GM12878 (cell line): Measurements from ENCODE around the gene DHDH. TPM values are rescaled to one million over a fixed set of nuclear protein-coding genes. Genes with fewer than 3 reads are reported as not detected.

ENCODE experiments used
- BCL11A ChIP-seq: IDR thresholded peaks from 2 replicates; pipeline ENCODE4 v1.6.1; 2011; ENCODE audit warnings: low read depth, low read length
- BMI1 ChIP-seq: fragments of 450-650 bp; IDR thresholded peaks from 2 replicates; pipeline ENCODE4 v1.6.1; 2016; ENCODE audit warnings: mild to moderate bottlenecking, moderate library complexity, borderline replicate concordance
- CREM ChIP-seq: IDR thresholded peaks from 2 replicates; pipeline ENCODE4 v1.6.1; 2014; ENCODE audit warnings: antibody characterized with exemption, low read depth
- KDM1A ChIP-seq: fragments of 200-600 bp; sonication (generic); IDR thresholded peaks from 2 replicates; pipeline ENCODE4 v1.6.1; 2016; ENCODE audit warnings: borderline replicate concordance
- MEF2B ChIP-seq: fragments of 450-650 bp; IDR thresholded peaks from 2 replicates; pipeline ENCODE4 v1.6.1; 2018; ENCODE audit warnings: mild to moderate bottlenecking, moderate library complexity; ENCODE audit not compliant: partially characterized antibody, poor library complexity, severe bottlenecking
- MXI1 ChIP-seq: fragments of 150-350 bp; IDR thresholded peaks from 2 replicates; pipeline ENCODE4 v1.6.1; 2011; ENCODE audit warnings: low read depth, mild to moderate bottlenecking, inconsistent platforms, low read length, improper control_type of control experiment
- MYB ChIP-seq: fragments of 150-350 bp; IDR thresholded peaks from 2 replicates; pipeline ENCODE4 v1.6.1; 2014; ENCODE audit warnings: mild to moderate bottlenecking, low read depth, low read length, borderline replicate concordance
- MYC ChIP-seq: IDR thresholded peaks from 2 replicates; pipeline ENCODE4 v1.6.1; 2011; ENCODE audit warnings: mild to moderate bottlenecking, low read length, moderate library complexity, inconsistent platforms; ENCODE audit not compliant: insufficient read depth, insufficient replicate concordance, insufficient read length, severe bottlenecking
- NBN ChIP-seq: fragments of 450-650 bp; IDR thresholded peaks from 2 replicates; pipeline ENCODE4 v1.6.1; 2016
- NFYA ChIP-seq: IDR thresholded peaks from 2 replicates; pipeline ENCODE4 v1.6.1; 2011; ENCODE audit warnings: low read depth, mild to moderate bottlenecking, low read length, improper control_type of control experiment, borderline replicate concordance
- POLR2AphosphoS5 ChIP-seq: IDR thresholded peaks from 2 replicates; pipeline ENCODE4 v1.6.1; 2011; ENCODE audit warnings: mild to moderate bottlenecking, low read length, inconsistent platforms
- RB1 ChIP-seq: fragments of 450-650 bp; formaldehyde crosslinking; IDR thresholded peaks from 2 replicates; pipeline ENCODE4 v1.6.1; 2017; ENCODE audit warnings: mild to moderate bottlenecking, borderline replicate concordance
- RELA ChIP-seq: fragments of 450-650 bp; IDR thresholded peaks from 2 replicates; pipeline ENCODE4 v1.8.0; 2014; ENCODE audit warnings: borderline replicate concordance; ENCODE audit not compliant: partially characterized antibody
- SMAD1 ChIP-seq: fragments of 450-650 bp; IDR thresholded peaks from 2 replicates; pipeline ENCODE4 v1.6.1; 2018; ENCODE audit warnings: mild to moderate bottlenecking, low read depth; ENCODE audit not compliant: partially characterized antibody
- SMC3 ChIP-seq: IDR thresholded peaks from 2 replicates; pipeline ENCODE4 v1.6.1; 2011; ENCODE audit warnings: low read length, improper control_type of control experiment, borderline replicate concordance
- SREBF2 ChIP-seq: IDR thresholded peaks from 2 replicates; pipeline ENCODE4 v1.6.1; 2012; ENCODE audit warnings: mild to moderate bottlenecking, low read length
- SUPT20H ChIP-seq: IDR thresholded peaks from 2 replicates; pipeline ENCODE4 v1.6.1; 2011; ENCODE audit warnings: low read depth, mild to moderate bottlenecking, low read length, moderate library complexity, borderline replicate concordance; ENCODE audit not compliant: control insufficient read depth
- ZBED1 ChIP-seq: IDR thresholded peaks from 2 replicates; pipeline ENCODE4 v1.6.1; 2016; ENCODE audit warnings: borderline replicate concordance
- ZNF207 ChIP-seq: fragments of 450-650 bp; IDR thresholded peaks from 2 replicates; pipeline ENCODE4 v1.6.1; 2014; ENCODE audit warnings: antibody characterized with exemption, mild to moderate bottlenecking, borderline replicate concordance
- ZNF274 ChIP-seq: IDR thresholded peaks from one replicate; pipeline ENCODE4 v1.8.0; 2011; ENCODE audit not compliant: insufficient read length, insufficient read depth
- polyA plus RNA-seq, 11 experiments: library from polyadenylated mRNA; depleted of rRNA in 4 of 11; unstranded in 6 of 11; stranded (reverse) in 5 of 11; fragments of >200 nt; fragmentation: Nextera tagmentation in 4 of 11; fragmentation: Illumina TruSeq in 1 of 11; extraction: Ambion mirVana in 4 of 11; extraction: Trizol in 1 of 11; gene quantifications; 1 replicate in 1 of 11; 2 replicates in 10 of 11; pipeline versions ENCODE4 v1.2.1 to v1.2.3, GENCODE V29; 2011 to 2016; ENCODE audit warnings: inconsistent platforms in 2 of 11, missing spikeins in 2 of 11, low read depth in 1 of 11
- total RNA-seq, 4 experiments: library from RNA; depleted of rRNA in 3 of 4; stranded (reverse); fragments of >200 nt in 3 of 4; fragmentation: Illumina TruSeq in 1 of 4; extraction: Trizol in 1 of 4; gene quantifications; 2 replicates each; pipeline versions ENCODE4 v1.2.1 to v1.2.3, GENCODE V29; 2013 to 2021
- TF ChIP-seq, protein P1 (sequence below): fragments of 450-650 bp; IDR thresholded peaks from 2 replicates; pipeline ENCODE4 v1.6.1; 2018; ENCODE audit warnings: mild to moderate bottlenecking, low read depth, moderate library complexity; ENCODE audit not compliant: partially characterized antibody
- TF ChIP-seq, protein P2 (sequence below): IDR thresholded peaks from 2 replicates; pipeline ENCODE4 v1.6.1; 2012; ENCODE audit warnings: low read depth, low read length, improper control_type of control experiment
- TF ChIP-seq, protein P3 (sequence below): fragments of 450-650 bp; IDR thresholded peaks from 2 replicates; pipeline ENCODE4 v1.6.1; 2017; ENCODE audit warnings: antibody characterized with exemption, mild to moderate bottlenecking, moderate library complexity
- TF ChIP-seq, protein P4 (sequence below): IDR thresholded peaks from 2 replicates; pipeline ENCODE4 v1.6.1; 2011; ENCODE audit warnings: borderline replicate concordance, low read depth, mild to moderate bottlenecking, moderate library complexity, mixed read lengths, low read length; ENCODE audit not compliant: insufficient read depth; ENCODE audit errors: extremely low read length

Gene DHDH
- total and polyA plus RNA-seq, 10 of the 15 experiments (the other 5 are each of a cell fraction or from before 2014, with no cell fraction given), result 0.13 to 0.21 (median 0.15) TPM; not detected in 7

DNA sequence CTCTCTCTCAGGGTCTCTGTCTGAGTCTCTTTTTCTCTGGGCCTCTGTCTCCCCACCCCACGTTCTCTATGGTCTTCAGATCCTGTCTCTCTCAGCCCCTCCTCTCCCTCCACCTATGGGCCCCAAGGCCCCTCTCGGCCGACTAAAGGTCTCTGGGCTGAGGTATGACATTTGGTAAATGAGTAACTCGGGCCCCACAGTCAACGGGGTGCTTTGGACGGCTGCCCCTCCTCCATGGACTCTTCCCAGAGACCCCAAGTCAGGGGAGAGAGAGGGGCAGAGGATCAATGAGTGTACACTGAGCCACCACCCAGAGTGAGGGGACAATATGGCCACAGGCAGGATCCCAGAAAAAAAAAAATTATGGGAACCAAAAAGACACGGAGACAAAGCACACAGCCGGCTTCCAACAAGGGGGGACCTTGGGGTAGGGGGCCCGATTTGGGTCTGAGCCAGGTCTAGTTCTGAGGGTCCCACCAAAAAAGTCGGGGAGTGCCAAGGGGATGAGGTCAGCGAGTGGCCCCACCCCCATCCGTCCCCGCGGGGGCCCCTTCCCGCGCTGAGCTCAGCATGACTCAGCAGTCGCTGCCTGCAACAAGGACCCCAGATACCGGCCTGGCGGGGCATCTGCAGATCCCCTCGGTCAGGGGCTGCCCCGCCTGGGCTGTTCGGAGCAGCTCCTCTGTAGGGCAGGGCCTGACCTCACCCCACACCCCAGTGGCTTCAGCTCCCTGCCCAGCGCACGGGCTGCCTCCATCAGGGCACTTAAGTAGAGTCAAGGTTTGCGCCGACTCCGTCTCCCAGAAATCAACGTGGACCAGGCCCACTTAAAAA, 30.1 kb downstream of the DHDH start (continued):
- TF ChIP-seq RELA (no peak), NFYA (no peak), MXI1 (no peak; the same call in 1 of the 2 replicates), KDM1A (no peak), NBN (peak; percentile 90), ZNF274 (no peak), BCL11A (peak; percentile 69), RB1 (peak; percentile 82; the same call in 1 of the 2 replicates), SMAD1 (peak; percentile 65), MYC (no peak), MYB (no peak), SUPT20H (no peak), ZBED1 (no peak), SMC3 (no peak), MEF2B (peak; percentile 50), BMI1 (no peak), CREM (peak; percentile 66), SREBF2 (no peak), POLR2AphosphoS5 (peak; percentile 45; the same call in 1 of the 2 replicates), ZNF207 (0 out of 2 replicates have a peak, but pooled peaks have one; percentile 31)
- TF ChIP-seq, protein P1, sequence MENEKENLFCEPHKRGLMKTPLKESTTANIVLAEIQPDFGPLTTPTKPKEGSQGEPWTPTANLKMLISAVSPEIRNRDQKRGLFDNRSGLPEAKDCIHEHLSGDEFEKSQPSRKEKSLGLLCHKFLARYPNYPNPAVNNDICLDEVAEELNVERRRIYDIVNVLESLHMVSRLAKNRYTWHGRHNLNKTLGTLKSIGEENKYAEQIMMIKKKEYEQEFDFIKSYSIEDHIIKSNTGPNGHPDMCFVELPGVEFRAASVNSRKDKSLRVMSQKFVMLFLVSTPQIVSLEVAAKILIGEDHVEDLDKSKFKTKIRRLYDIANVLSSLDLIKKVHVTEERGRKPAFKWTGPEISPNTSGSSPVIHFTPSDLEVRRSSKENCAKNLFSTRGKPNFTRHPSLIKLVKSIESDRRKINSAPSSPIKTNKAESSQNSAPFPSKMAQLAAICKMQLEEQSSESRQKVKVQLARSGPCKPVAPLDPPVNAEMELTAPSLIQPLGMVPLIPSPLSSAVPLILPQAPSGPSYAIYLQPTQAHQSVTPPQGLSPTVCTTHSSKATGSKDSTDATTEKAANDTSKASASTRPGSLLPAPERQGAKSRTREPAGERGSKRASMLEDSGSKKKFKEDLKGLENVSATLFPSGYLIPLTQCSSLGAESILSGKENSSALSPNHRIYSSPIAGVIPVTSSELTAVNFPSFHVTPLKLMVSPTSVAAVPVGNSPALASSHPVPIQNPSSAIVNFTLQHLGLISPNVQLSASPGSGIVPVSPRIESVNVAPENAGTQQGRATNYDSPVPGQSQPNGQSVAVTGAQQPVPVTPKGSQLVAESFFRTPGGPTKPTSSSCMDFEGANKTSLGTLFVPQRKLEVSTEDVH, result peak; percentile 85
- TF ChIP-seq, protein P2, sequence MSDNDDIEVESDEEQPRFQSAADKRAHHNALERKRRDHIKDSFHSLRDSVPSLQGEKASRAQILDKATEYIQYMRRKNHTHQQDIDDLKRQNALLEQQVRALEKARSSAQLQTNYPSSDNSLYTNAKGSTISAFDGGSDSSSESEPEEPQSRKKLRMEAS, result no peak
- TF ChIP-seq, protein P3, sequence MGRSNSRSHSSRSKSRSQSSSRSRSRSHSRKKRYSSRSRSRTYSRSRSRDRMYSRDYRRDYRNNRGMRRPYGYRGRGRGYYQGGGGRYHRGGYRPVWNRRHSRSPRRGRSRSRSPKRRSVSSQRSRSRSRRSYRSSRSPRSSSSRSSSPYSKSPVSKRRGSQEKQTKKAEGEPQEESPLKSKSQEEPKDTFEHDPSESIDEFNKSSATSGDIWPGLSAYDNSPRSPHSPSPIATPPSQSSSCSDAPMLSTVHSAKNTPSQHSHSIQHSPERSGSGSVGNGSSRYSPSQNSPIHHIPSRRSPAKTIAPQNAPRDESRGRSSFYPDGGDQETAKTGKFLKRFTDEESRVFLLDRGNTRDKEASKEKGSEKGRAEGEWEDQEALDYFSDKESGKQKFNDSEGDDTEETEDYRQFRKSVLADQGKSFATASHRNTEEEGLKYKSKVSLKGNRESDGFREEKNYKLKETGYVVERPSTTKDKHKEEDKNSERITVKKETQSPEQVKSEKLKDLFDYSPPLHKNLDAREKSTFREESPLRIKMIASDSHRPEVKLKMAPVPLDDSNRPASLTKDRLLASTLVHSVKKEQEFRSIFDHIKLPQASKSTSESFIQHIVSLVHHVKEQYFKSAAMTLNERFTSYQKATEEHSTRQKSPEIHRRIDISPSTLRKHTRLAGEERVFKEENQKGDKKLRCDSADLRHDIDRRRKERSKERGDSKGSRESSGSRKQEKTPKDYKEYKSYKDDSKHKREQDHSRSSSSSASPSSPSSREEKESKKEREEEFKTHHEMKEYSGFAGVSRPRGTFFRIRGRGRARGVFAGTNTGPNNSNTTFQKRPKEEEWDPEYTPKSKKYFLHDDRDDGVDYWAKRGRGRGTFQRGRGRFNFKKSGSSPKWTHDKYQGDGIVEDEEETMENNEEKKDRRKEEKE, result no peak
- TF ChIP-seq, protein P4, sequence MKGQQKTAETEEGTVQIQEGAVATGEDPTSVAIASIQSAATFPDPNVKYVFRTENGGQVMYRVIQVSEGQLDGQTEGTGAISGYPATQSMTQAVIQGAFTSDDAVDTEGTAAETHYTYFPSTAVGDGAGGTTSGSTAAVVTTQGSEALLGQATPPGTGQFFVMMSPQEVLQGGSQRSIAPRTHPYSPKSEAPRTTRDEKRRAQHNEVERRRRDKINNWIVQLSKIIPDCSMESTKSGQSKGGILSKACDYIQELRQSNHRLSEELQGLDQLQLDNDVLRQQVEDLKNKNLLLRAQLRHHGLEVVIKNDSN, result no peak
